Parathyroid adenoma (tissue), 2 donors: ENCODE results near the gene TCEAL8.

Source experiments
- H2AFZ ChIP-seq: fragments of 300-600 bp; sonication (generic); one replicate; pipeline ENCODE4 v1.7.0; 2017; ENCODE audit warnings: antibody characterized with exemption, mild to moderate bottlenecking
- H3K27ac ChIP-seq: fragments of 300-600 bp; sonication (generic); one replicate; pipeline ENCODE4 v1.7.0; 2017
- H3K27me3 ChIP-seq: fragments of 300-600 bp; sonication (generic); one replicate; pipeline ENCODE4 v1.7.0; 2017; ENCODE audit warnings: low read length; ENCODE audit not compliant: control insufficient read depth, insufficient read depth
- H3K36me3 ChIP-seq: fragments of 300-600 bp; sonication (generic); one replicate; pipeline ENCODE4 v1.7.0; 2017; ENCODE audit warnings: low read length; ENCODE audit not compliant: control insufficient read depth, insufficient read depth
- H3K4me1 ChIP-seq: fragments of 300-600 bp; sonication (generic); one replicate; pipeline ENCODE4 v1.7.0; 2017; ENCODE audit warnings: control low read depth
- H3K4me2 ChIP-seq: fragments of 300-600 bp; sonication (generic); one replicate; pipeline ENCODE4 v1.7.0; 2017; ENCODE audit warnings: low read length
- H3K4me3 ChIP-seq: fragments of 300-600 bp; sonication (generic); one replicate; pipeline ENCODE4 v1.7.0; 2017; ENCODE audit warnings: low read depth, low read length
- H3K79me2 ChIP-seq: fragments of 300-600 bp; sonication (generic); one replicate; pipeline ENCODE4 v1.7.0; 2017; ENCODE audit warnings: control low read depth
- H3K9ac ChIP-seq: fragments of 300-600 bp; sonication (generic); one replicate; pipeline ENCODE4 v1.7.0; 2017; ENCODE audit warnings: mild to moderate bottlenecking
- H3K9me3 ChIP-seq: fragments of 300-600 bp; sonication (generic); one replicate; pipeline ENCODE4 v1.7.0; 2017; ENCODE audit warnings: low read length; ENCODE audit not compliant: control insufficient read depth
- CTCF ChIP-seq: fragments of 300-600 bp; sonication (generic); IDR thresholded peaks from one replicate; pipeline ENCODE4 v1.7.0; 2017; ENCODE audit warnings: antibody characterized with exemption, mild to moderate bottlenecking
- donor health status: primary hyperparathyroidism.

Gene TCEAL8

GRCh38 chrX:103215425-103215991 is 39.4 kb downstream of the TCEAL8 start:
- Histone ChIP-seq H3K9me3 (no peaks in the 10 kb centered on the region), H2AFZ (peak overlapping the region; percentile 81), H3K27ac (peak overlapping the region; percentile 94), H3K4me2 (peak overlapping the region; percentile 63), H3K27me3 (no peaks in the 10 kb centered on the region), H3K79me2 (no peaks in the 10 kb centered on the region), H3K9ac (peak overlapping the region; percentile 96), H3K36me3 (no peaks in the 10 kb centered on the region), H3K4me1 (no peaks in the 10 kb centered on the region), H3K4me3 (peak overlapping the region; percentile 73)
- no peak for TF ChIP-seq CTCF

GRCh38 chrX:103214870-103215424 is 40.0 kb downstream of the TCEAL8 start, which contains the start of gene BEX4:
Gene BEX4 (plus strand): TSS chrX:103215108. CDS start chrX:103216154, 1,046 bp downstream.
- TF ChIP-seq CTCF = no peak
- Histone ChIP-seq H2AFZ (peak within 1 kb of the TSS; percentile 81), H3K36me3 (no peaks in the 10 kb centered on the region), H3K4me3 (peak within 1 kb of the TSS; percentile 73), H3K4me2 (peak within 1 kb of the TSS; percentile 63), H3K27me3 (no peaks in the 10 kb centered on the region), H3K4me1 (no peaks in the 10 kb centered on the region), H3K27ac (peak within 1 kb of the TSS; percentile 94), H3K79me2 (no peaks in the 10 kb centered on the region), H3K9me3 (no peaks in the 10 kb centered on the region), H3K9ac (peak within 1 kb of the TSS; percentile 96)

- H3K4me3 ChIP-seq = no peak overlapping the region
- no peak overlapping the region for H2AFZ ChIP-seq
- no peaks in the 10 kb centered on the region for H3K4me1 ChIP-seq
- no peaks in the 10 kb centered on the region for H3K79me2 ChIP-seq
- H3K36me3 ChIP-seq = no peaks in the 10 kb centered on the region
- H3K9ac ChIP-seq = no peak overlapping the region
- H3K9me3 ChIP-seq = no peaks in the 10 kb centered on the region
- no peaks in the 10 kb centered on the region for H3K27me3 ChIP-seq
- TF ChIP-seq CTCF = no peak
- H3K4me2 ChIP-seq = no peak overlapping the region
- H3K27ac ChIP-seq = no peak overlapping the region
Measured at GRCh38 chrX:103212749-103213457, 42.1 kb downstream of the TCEAL8 start.

DNA sequence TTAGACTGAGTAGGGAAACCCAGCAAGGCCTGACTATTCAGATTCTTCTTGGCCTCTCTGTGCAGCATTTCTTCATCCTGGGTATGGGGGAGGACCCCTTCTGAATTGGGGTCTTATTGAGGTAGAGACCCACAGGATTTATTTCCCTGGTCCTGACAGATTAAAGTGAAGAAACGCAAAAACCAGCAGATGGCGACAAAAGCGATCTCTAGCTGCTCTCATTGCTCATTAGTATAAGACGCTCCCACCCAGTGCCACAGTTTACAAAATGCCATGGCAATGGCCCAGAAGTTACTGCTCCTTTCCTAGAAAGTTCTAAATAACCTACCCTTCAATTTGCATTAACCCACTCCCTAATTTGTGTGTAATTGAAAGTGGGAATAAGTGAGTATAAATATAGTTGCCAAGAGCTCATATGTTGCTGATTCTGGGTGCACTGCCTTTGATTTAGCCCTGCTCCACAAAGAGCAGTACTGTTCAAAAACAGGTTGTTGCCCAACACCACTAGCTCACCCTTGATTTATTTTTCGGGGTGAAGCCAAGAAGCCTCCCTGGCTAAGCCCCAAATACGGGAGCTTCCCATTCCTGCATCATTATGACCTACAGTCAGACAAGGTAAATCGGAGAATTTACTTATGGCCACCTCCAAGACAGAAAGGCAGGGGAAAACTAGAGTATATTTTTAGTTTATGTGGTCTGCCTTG is 43.8 kb downstream of the TCEAL8 start:
- no peak overlapping the region for H3K27ac ChIP-seq
- no peak overlapping the region for H2AFZ ChIP-seq
- H3K27me3 ChIP-seq = no peaks in the 10 kb centered on the region
- H3K4me1 ChIP-seq = no peaks in the 10 kb centered on the region
- H3K36me3 ChIP-seq = no peaks in the 10 kb centered on the region
- no peaks in the 10 kb centered on the region for H3K9me3 ChIP-seq
- H3K79me2 ChIP-seq = no peaks in the 10 kb centered on the region
- H3K4me3 ChIP-seq = no peak overlapping the region
- H3K4me2 ChIP-seq = no peak overlapping the region
- TF ChIP-seq CTCF = peak; percentile 44
- H3K9ac ChIP-seq = no peak overlapping the region
